ENCODE results near the gene VSTM2B. TPM values are rescaled to one million over a fixed set of nuclear protein-coding genes. Genes with fewer than 3 reads are reported as not detected.
"Not testable (repeated sequence)": the region's sequence is repeated elsewhere in the genome, so short reads cannot be mapped to it uniquely, and the experiment has no call there.

Gene VSTM2B
- total RNA-seq, 1 experiment from 2014 or later = not detected

DNA sequence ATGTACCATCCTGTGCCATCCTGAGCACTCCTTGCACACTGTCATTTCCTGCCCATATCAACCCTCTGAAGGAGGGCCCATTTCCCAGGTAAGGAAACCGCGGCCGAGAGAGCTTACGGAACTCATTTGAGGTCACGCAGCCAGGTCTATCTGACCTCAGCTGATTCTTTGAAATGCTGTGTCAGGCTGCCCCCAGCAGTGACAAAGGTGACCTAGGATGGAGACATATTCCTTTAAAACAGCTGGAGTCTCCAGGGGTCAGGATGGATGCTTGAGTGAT is 42.2 kb upstream of the VSTM2B start:
- Histone ChIP-seq H3K4me3 (ENCODE audit: low read length) (no peak overlapping the region), H3K79me2 (ENCODE audit: low read length) (no peaks in the 10 kb centered on the region), H3K9ac (ENCODE audit: low read length) (no peak overlapping the region), H3K4me2 (ENCODE audit: low read depth, low read length, poor library complexity, severe bottlenecking) (no peak overlapping the region), H2AFZ (ENCODE audit: low read length) (no peak overlapping the region), H3K36me3 (ENCODE audit: insufficient read depth, low read length) (no peaks in the 10 kb centered on the region), H3K27me3 (ENCODE audit: low read length) (no peaks in the 10 kb centered on the region), H4K20me1 (ENCODE audit: insufficient read depth, low read depth, low read length) (no peaks in the 10 kb centered on the region), H3K9me3 (ENCODE audit: low read length) (peaks cover 4% of the 10 kb centered on the region; the same call in 1 of the 2 replicates), H3K4me1 (ENCODE audit: low read length) (no peaks in the 10 kb centered on the region), H3K9me2 (replicated peaks; ENCODE audit: insufficient read depth, low read length) (no peaks in the 10 kb centered on the region), H3K27ac (ENCODE audit: low read length) (no peak overlapping the region)
- DNase-seq = no peak

- Histone ChIP-seq H3K9me3 (ENCODE audit: low read length) (peaks cover 4% of the 10 kb centered on the region; the same call in 1 of the 2 replicates), H3K4me3 (ENCODE audit: low read length) (no peak overlapping the region), H3K27ac (ENCODE audit: low read length) (no peak overlapping the region), H4K20me1 (ENCODE audit: insufficient read depth, low read depth, low read length) (no peaks in the 10 kb centered on the region), H3K27me3 (ENCODE audit: low read length) (no peaks in the 10 kb centered on the region), H3K9ac (ENCODE audit: low read length) (no peak overlapping the region), H3K9me2 (replicated peaks; ENCODE audit: insufficient read depth, low read length) (no peaks in the 10 kb centered on the region), H3K79me2 (ENCODE audit: low read length) (no peaks in the 10 kb centered on the region), H2AFZ (ENCODE audit: low read length) (no peak overlapping the region), H3K4me2 (ENCODE audit: low read depth, low read length, poor library complexity, severe bottlenecking) (no peak overlapping the region), H3K4me1 (ENCODE audit: low read length) (no peaks in the 10 kb centered on the region), H3K36me3 (ENCODE audit: insufficient read depth, low read length) (no peaks in the 10 kb centered on the region)
- DNase-seq = no peak
Observed at GRCh38 chr19:29483944-29484581, 41.7 kb upstream of the VSTM2B start.

DNA sequence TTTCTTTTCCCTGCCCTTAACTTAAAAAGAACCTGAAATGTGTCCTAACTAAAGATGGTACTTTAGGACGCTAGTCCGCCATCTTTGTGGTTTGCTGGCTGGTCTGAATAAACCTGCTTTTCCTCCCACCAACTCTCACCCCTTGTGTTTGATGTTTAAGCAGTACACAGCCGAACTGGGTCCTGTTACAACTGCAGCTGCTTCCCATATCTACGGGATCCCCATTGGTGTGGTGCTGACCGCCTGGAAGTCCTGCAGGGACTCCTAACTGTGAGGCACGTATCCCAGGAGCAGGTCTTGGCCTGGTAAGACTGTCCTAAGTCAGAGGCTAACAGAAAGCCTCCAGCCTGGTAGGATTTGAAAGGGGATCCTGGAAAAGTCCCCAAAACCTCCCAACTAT is 40.9 kb upstream of the VSTM2B start:
- Histone ChIP-seq H3K27me3 (ENCODE audit: low read length) (no peaks in the 10 kb centered on the region), H3K79me2 (ENCODE audit: low read length) (no peaks in the 10 kb centered on the region), H2AFZ (ENCODE audit: low read length) (no peak overlapping the region), H3K36me3 (ENCODE audit: insufficient read depth, low read length) (no peaks in the 10 kb centered on the region), H3K4me1 (ENCODE audit: low read length) (no peaks in the 10 kb centered on the region), H3K9ac (ENCODE audit: low read length) (no peak overlapping the region), H4K20me1 (ENCODE audit: insufficient read depth, low read depth, low read length) (no peaks in the 10 kb centered on the region), H3K9me2 (replicated peaks; ENCODE audit: insufficient read depth, low read length) (no peaks in the 10 kb centered on the region), H3K4me3 (ENCODE audit: low read length) (no peak overlapping the region), H3K4me2 (ENCODE audit: low read depth, low read length, poor library complexity, severe bottlenecking) (no peak overlapping the region), H3K27ac (ENCODE audit: low read length) (no peak overlapping the region), H3K9me3 (ENCODE audit: low read length) (peaks cover 4% of the 10 kb centered on the region; the same call in 1 of the 2 replicates)
- no peak for DNase-seq

DNA sequence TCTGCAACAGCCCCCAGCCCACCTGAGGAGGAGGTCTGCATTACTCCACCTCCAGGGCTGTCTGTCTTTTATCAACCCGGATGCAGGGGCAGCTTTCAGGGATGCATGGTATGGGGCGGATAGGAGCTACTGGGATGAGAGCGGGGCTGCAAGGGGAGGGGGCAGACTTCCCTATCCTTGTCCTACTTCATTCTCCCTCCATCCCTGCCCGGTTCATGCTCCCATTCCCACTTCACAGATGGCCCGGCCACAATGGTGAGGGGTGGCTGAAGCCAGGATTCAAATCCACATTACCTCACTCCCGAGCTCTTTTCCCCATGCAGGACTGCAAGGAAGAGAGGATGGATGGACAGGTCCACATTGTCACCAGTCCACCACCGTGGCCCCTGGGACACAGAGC is 40.5 kb upstream of the VSTM2B start:
- H3K36me3 ChIP-seq (ENCODE audit: insufficient read depth, low read length) = no peaks in the 10 kb centered on the region
- no peaks in the 10 kb centered on the region for H4K20me1 ChIP-seq (ENCODE audit: insufficient read depth, low read depth, low read length)
- peaks cover 4% of the 10 kb centered on the region; the same call in 1 of the 2 replicates for H3K9me3 ChIP-seq (ENCODE audit: low read length)
- H3K4me2 ChIP-seq (ENCODE audit: low read depth, low read length, poor library complexity, severe bottlenecking) = no peak overlapping the region
- no peaks in the 10 kb centered on the region for H3K4me1 ChIP-seq (ENCODE audit: low read length)
- H3K9me2 ChIP-seq (replicated peaks; ENCODE audit: insufficient read depth, low read length) = no peaks in the 10 kb centered on the region
- DNase-seq = no peak
- no peak overlapping the region for H2AFZ ChIP-seq (ENCODE audit: low read length)
- no peak overlapping the region for H3K9ac ChIP-seq (ENCODE audit: low read length)
- no peak overlapping the region for H3K27ac ChIP-seq (ENCODE audit: low read length)
- no peaks in the 10 kb centered on the region for H3K79me2 ChIP-seq (ENCODE audit: low read length)
- no peaks in the 10 kb centered on the region for H3K27me3 ChIP-seq (ENCODE audit: low read length)
- H3K4me3 ChIP-seq (ENCODE audit: low read length) = no peak overlapping the region

GRCh38 chr19:29486961-29487360 is 38.8 kb upstream of the VSTM2B start:
- not testable (repeated sequence) for H3K9me3 ChIP-seq (ENCODE audit: low read length); DNase-seq; H3K36me3 ChIP-seq (ENCODE audit: insufficient read depth, low read length); H3K79me2 ChIP-seq (ENCODE audit: low read length); H3K27ac ChIP-seq (ENCODE audit: low read length); H3K4me3 ChIP-seq (ENCODE audit: low read length); H3K27me3 ChIP-seq (ENCODE audit: low read length); H3K4me2 ChIP-seq (ENCODE audit: low read depth, low read length, poor library complexity, severe bottlenecking); H4K20me1 ChIP-seq (ENCODE audit: insufficient read depth, low read depth, low read length); H3K9me2 ChIP-seq (replicated peaks; ENCODE audit: insufficient read depth, low read length); H3K9ac ChIP-seq (ENCODE audit: low read length); H3K4me1 ChIP-seq (ENCODE audit: low read length); H2AFZ ChIP-seq (ENCODE audit: low read length)

DNA sequence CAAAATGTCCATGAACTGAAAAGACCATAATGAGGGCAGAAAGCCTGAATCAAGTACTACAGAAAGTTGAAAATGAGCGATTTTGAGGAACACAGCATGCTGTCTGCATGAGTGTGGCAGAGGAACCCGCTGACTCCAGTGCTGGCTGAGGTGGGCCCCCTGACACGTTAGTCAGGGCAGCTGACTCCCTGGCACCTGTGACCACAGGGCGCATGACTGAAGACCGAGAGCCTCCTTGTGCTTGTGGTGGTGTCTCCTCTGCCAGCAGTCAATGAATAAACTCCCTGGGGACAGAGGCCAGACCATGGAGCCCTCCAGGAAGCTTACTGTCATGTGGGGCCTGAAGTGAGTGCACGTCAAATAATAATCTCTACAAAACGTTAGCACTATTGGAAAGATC is 38.4 kb upstream of the VSTM2B start:
- Histone ChIP-seq H3K9me2 (replicated peaks; ENCODE audit: insufficient read depth, low read length) (no peaks in the 10 kb centered on the region), H3K27me3 (ENCODE audit: low read length) (0 out of 2 replicates have a peak, but pooled peaks cover 3% of the 10 kb centered on the region), H3K36me3 (ENCODE audit: insufficient read depth, low read length) (no peaks in the 10 kb centered on the region), H3K9me3 (ENCODE audit: low read length) (no peaks in the 10 kb centered on the region), H3K9ac (ENCODE audit: low read length) (no peak overlapping the region), H3K4me1 (ENCODE audit: low read length) (no peaks in the 10 kb centered on the region), H3K27ac (ENCODE audit: low read length) (no peak overlapping the region), H3K79me2 (ENCODE audit: low read length) (no peaks in the 10 kb centered on the region), H4K20me1 (ENCODE audit: insufficient read depth, low read depth, low read length) (no peaks in the 10 kb centered on the region), H2AFZ (ENCODE audit: low read length) (no peak overlapping the region), H3K4me2 (ENCODE audit: low read depth, low read length, poor library complexity, severe bottlenecking) (no peak overlapping the region), H3K4me3 (ENCODE audit: low read length) (no peak overlapping the region)
- no peak for DNase-seq

- no peaks in the 10 kb centered on the region for H3K79me2 ChIP-seq (ENCODE audit: low read length)
- no peak for DNase-seq
- no peak overlapping the region for H2AFZ ChIP-seq (ENCODE audit: low read length)
Observed at GRCh38 chr19:29488316-29488715, 37.5 kb upstream of the VSTM2B start.

DNA sequence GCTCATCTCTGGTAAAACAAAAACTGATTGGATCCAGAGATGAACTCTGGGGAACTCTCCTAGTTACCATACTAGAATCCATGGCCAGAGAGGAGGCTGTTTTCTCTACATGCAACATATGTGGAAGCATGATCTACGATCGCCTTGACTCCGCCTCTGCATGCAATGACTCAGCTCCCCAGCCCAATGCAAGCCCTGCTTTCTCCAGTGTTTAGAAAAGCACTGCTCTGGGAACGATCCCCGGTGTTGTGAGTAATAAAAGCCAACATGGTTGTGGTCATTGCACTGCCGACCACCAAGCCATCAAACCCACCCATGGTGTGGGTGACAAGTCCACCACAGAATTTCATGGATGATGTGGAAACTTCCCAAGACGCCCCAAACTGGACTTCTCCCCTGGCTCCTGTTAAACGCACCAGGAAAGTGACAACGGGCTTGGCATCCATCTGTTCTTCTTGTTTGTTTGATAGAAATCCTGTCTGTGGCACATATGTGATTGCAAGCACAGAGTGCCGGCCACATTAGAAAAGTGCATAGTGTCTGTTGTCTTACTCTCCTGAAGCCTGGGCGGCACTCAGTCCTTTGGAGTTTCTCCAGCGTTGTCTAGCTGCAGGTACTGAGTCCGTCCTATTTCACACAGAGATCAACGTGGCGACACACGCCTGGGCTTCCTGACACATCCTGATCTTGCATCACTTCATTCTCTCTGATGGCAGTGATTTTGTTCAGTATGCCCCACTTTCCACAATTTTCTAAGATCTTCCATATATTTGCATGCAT is 36.4 kb upstream of the VSTM2B start:
- H3K36me3 ChIP-seq (ENCODE audit: insufficient read depth, low read length) = no peaks in the 10 kb centered on the region
- DNase-seq = no peak

More at GRCh38 chr19:29488316-29488715, 37.5 kb upstream of the VSTM2B start:
- no peaks in the 10 kb centered on the region for H3K9me3 ChIP-seq (ENCODE audit: low read length)
- no peaks in the 10 kb centered on the region for H3K36me3 ChIP-seq (ENCODE audit: insufficient read depth, low read length)
- H3K27ac ChIP-seq (ENCODE audit: low read length) = no peak overlapping the region
- no peaks in the 10 kb centered on the region for H4K20me1 ChIP-seq (ENCODE audit: insufficient read depth, low read depth, low read length)
- no peak overlapping the region for H3K4me2 ChIP-seq (ENCODE audit: low read depth, low read length, poor library complexity, severe bottlenecking)
- no peaks in the 10 kb centered on the region for H3K9me2 ChIP-seq (replicated peaks; ENCODE audit: insufficient read depth, low read length)
- 0 out of 2 replicates have a peak, but pooled peaks cover 3% of the 10 kb centered on the region for H3K27me3 ChIP-seq (ENCODE audit: low read length)
- no peaks in the 10 kb centered on the region for H3K4me1 ChIP-seq (ENCODE audit: low read length)
- H3K9ac ChIP-seq (ENCODE audit: low read length) = no peak overlapping the region
- no peak overlapping the region for H3K4me3 ChIP-seq (ENCODE audit: low read length)

More for the DNA sequence above, 36.4 kb upstream of the VSTM2B start:
- Histone ChIP-seq H3K4me2 (ENCODE audit: low read depth, low read length, poor library complexity, severe bottlenecking) (no peak overlapping the region), H3K27me3 (ENCODE audit: low read length) (0 out of 2 replicates have a peak, but pooled peaks cover 3% of the 10 kb centered on the region), H3K9me2 (replicated peaks; ENCODE audit: insufficient read depth, low read length) (no peaks in the 10 kb centered on the region), H2AFZ (ENCODE audit: low read length) (no peak overlapping the region), H3K4me3 (ENCODE audit: low read length) (no peak overlapping the region), H3K27ac (ENCODE audit: low read length) (no peak overlapping the region), H4K20me1 (ENCODE audit: insufficient read depth, low read depth, low read length) (no peaks in the 10 kb centered on the region), H3K9me3 (ENCODE audit: low read length) (no peaks in the 10 kb centered on the region), H3K4me1 (ENCODE audit: low read length) (no peaks in the 10 kb centered on the region), H3K9ac (ENCODE audit: low read length) (no peak overlapping the region), H3K79me2 (ENCODE audit: low read length) (no peaks in the 10 kb centered on the region)

Data from Karpas-422 (cell line).